Epithelial cell of esophagus (primary cell): Measurements from ENCODE around the gene RNF126.
"Not testable (repeated sequence)": the region's sequence is repeated elsewhere in the genome, so short reads cannot be mapped to it uniquely, and the experiment has no call there.

ENCODE experiments used
- DNase-seq: peaks from one replicate; pipeline ENCODE4 v3.0.0; 2010; ENCODE audit warnings: low read depth
- H3K4me3 ChIP-seq: 2 replicates; pipeline ENCODE4 v1.5.1; 2011; ENCODE audit warnings: mild to moderate bottlenecking, low read length, control low read depth
- CTCF ChIP-seq: IDR thresholded peaks from 2 replicates; pipeline ENCODE4 v1.5.1; 2011; ENCODE audit warnings: low read depth, mild to moderate bottlenecking, low read length, control low read depth, inconsistent platforms; ENCODE audit not compliant: insufficient read depth; ENCODE audit errors: missing control alignments

RNF126 gene

GRCh38 chr19:677601-678436 lies 14.8 kb upstream of the RNF126 start:
- TF ChIP-seq CTCF, result no peak
- peak; percentile 72 for DNase-seq
- H3K4me3 ChIP-seq, result peak overlapping the region; percentile 84

GRCh38 chr19:677201-677600 lies 14.2 kb upstream of the RNF126 start:
- DNase-seq, result peak; percentile 86
- no peak for TF ChIP-seq CTCF
- peak overlapping the region; percentile 84 for H3K4me3 ChIP-seq

- no peak for TF ChIP-seq CTCF
- peak within 1 kb of the TSS; percentile 84 for H3K4me3 ChIP-seq
- peak; percentile 32 for DNase-seq
These were observed 13.5 kb upstream of the RNF126 start, which contains the start of gene FSTL3 for GRCh38 chr19:676339-677105. TSS of gene FSTL3 (plus strand) at chr19:676392. CDS start at chr19:676424, 32 bp downstream.

- no peak for DNase-seq
- TF ChIP-seq CTCF, result no peak
- peak overlapping the region; percentile 43 for H3K4me3 ChIP-seq
These were observed 13.0 kb upstream of the RNF126 start for GRCh38 chr19:676007-676338.

GRCh38 chr19:674282-675151 lies 11.5 kb upstream of the RNF126 start:
- DNase-seq, result no peak
- no peak overlapping the region for H3K4me3 ChIP-seq
- no peak for TF ChIP-seq CTCF

- TF ChIP-seq CTCF, result peak; percentile 13
- H3K4me3 ChIP-seq, result no peak overlapping the region
- no peak for DNase-seq
These were observed 7.6 kb upstream of the RNF126 start for GRCh38 chr19:670609-671075.

- H3K4me3 ChIP-seq, DNase-seq: not testable (repeated sequence)
These were observed 5.8 kb upstream of the RNF126 start for GRCh38 chr19:668675-669434.

GRCh38 chr19:666985-667573 lies 4.1 kb upstream of the RNF126 start:
- not testable (repeated sequence) for H3K4me3 ChIP-seq, DNase-seq
